ENCODE measurements around the gene LRRC14B. TPM values are rescaled to one million over a fixed set of nuclear protein-coding genes. Genes with fewer than 3 reads are reported as not detected.
"Not testable (repeated sequence)": the region's sequence is repeated elsewhere in the genome, so short reads cannot be mapped to it uniquely, and the experiment has no call there.

The LRRC14B gene
- total RNA-seq, 1 experiment from 2014 or later = not detected

DNA sequence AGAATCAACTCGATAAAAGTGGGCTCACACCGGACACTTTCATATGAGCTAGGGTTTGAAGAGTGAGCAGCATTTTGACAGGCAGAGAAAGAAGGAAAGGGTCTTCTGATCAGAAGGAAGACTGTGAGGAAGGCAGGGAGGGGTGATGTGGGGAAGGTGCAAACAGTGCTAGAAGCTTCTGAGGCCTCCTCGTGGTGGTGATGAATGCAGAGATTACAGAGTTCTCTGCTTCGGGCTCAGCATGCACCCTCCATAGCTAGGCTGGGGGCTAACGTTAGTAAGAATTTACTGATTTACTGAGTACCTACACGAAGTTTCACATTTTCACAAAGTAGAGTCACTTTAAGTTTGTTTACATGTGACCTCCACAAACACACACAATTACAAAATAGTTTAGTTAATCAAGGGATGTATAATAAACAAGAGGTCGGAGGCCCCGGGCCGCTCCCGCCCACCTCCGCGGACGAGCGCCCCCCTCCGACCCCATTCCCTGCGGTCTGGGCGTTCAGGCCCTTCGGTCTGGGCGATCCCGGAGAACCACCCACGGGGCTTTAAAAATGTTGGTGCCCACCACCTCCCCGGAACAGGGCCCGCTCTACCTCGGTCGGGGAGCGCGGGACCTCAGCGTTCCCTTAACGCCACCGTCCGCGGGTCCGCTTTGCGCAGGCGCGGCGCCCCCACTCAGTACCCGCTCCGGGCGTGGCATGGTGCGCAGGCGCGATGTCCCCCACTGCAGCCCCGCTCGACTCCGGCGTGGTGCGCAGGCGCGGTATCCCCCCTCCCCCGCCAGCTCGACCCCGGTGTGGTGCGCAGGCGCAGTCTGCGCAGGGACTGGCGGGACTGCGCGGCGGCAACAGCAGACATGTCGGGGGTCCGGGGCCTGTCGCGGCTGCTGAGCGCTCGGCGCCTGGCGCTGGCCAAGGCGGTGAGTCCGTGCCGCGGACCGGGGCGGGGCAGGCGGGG is 26.5 kb downstream of the LRRC14B start, which contains the start of the genes CCDC127 and SDHA:
CCDC127 (minus strand) TSS at position 660 of the 963 bp plus-strand sequence. CDS start 1,304 bp downstream, outside the sequence.
SDHA (plus strand) TSS at position 827 of the 963 bp plus-strand sequence; CDS start at position 863, 36 bp downstream.
- Histone ChIP-seq H3K4me3 (ENCODE audit: low read depth, low read length, poor library complexity, severe bottlenecking) (peak within 1 kb of the TSS; percentile 99), H3K27ac (ENCODE audit: low read depth, low read length, poor library complexity, severe bottlenecking) (peak within 1 kb of the TSS; percentile 81), H3K4me1 (ENCODE audit: insufficient read depth, low read length, poor library complexity, severe bottlenecking) (peaks cover 12% of the 10 kb centered on the region)
- POLR2A ChIA-PET (ENCODE audit: low non-redundant PET) = interaction anchor here (0.6 kb wide), 1 partner anchor 24 kb away, joined by 3 read pairs; no protein-coding TSS in a partner anchor
- TF ChIP-seq CTCF (conservative IDR thresholded peaks at IDR 0.05; ENCODE audit: low read depth, low read length) = peak; percentile 53
- H3K9me3 ChIP-seq (ENCODE audit: low read depth, low read length, poor library complexity, severe bottlenecking); H3K27me3 ChIP-seq (replicated peaks; ENCODE audit: insufficient read depth, low read depth, low read length, poor library complexity); H3K36me3 ChIP-seq (ENCODE audit: insufficient read depth, low read length, poor library complexity, severe bottlenecking); intact Hi-C loops (cut with micrococcal nuclease; ENCODE audit: unreplicated experiment); CTCF ChIA-PET: not testable (repeated sequence)
- TSS peak; percentile 63 for BruUV-seq (replicated peaks)
- DNase-seq (ENCODE audit: low spot score) = peak; percentile 96

- Histone ChIP-seq H3K9me3 (ENCODE audit: low read depth, low read length, poor library complexity, severe bottlenecking) (no peaks in the 10 kb centered on the region), H3K36me3 (ENCODE audit: insufficient read depth, low read length, poor library complexity, severe bottlenecking) (peaks cover 3% of the 10 kb centered on the region), H3K27ac (ENCODE audit: low read depth, low read length, poor library complexity, severe bottlenecking) (peak overlapping the region; percentile 81), H3K4me1 (ENCODE audit: insufficient read depth, low read length, poor library complexity, severe bottlenecking) (peaks cover 12% of the 10 kb centered on the region), H3K27me3 (replicated peaks; ENCODE audit: insufficient read depth, low read depth, low read length, poor library complexity) (no peaks in the 10 kb centered on the region), H3K4me3 (ENCODE audit: low read depth, low read length, poor library complexity, severe bottlenecking) (peak overlapping the region; percentile 99)
- ChIA-PET CTCF (no interaction called here), POLR2A (ENCODE audit: low non-redundant PET) (interaction anchor here (0.6 kb wide), 1 partner anchor 24 kb away, joined by 3 read pairs; no protein-coding TSS in a partner anchor)
- TF ChIP-seq EZH2 (IDR thresholded peaks at IDR 0.05; ENCODE audit: borderline replicate concordance, low read depth, low read length, poor library complexity, severe bottlenecking) (no peak), CTCF (conservative IDR thresholded peaks at IDR 0.05; ENCODE audit: low read depth, low read length) (no peak)
- DNase-seq (ENCODE audit: low spot score) = no peak
- intact Hi-C loops (cut with micrococcal nuclease; ENCODE audit: unreplicated experiment) = no loop called here
- no TSS peak for BruUV-seq (replicated peaks)
Observed at GRCh38 chr5:218457-219291, 27.4 kb downstream of the LRRC14B start.

DNA sequence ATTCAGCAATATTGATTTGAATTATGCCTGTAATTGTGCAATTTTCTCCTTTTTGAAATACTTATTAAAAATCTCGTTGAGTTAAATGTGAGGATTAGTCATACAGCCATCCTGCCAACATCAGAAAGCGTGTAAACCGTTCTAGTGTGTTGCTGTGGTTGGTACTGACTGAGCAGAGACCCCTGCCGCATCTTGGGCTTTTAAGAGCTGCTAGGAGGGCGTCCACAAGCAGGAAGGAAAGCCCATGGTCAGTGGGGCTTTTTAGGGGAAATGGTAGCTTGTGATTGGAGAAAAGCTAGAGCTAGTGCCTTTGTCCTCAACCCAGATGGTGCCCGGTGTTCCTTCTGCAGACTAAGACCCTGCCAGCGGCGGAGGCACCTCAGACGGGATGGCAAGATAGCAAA is 28.2 kb downstream of the LRRC14B start:
- H3K36me3 ChIP-seq (ENCODE audit: insufficient read depth, low read length, poor library complexity, severe bottlenecking) = peaks cover 7% of the 10 kb centered on the region
- no peaks in the 10 kb centered on the region for H3K9me3 ChIP-seq (ENCODE audit: low read depth, low read length, poor library complexity, severe bottlenecking)
- POLR2A ChIA-PET (ENCODE audit: low non-redundant PET) = no interaction called here
- no TSS peak for BruUV-seq (replicated peaks)
- no peak for DNase-seq (ENCODE audit: low spot score)
- H3K4me1 ChIP-seq (ENCODE audit: insufficient read depth, low read length, poor library complexity, severe bottlenecking) = peaks cover 12% of the 10 kb centered on the region
- CTCF ChIA-PET = no interaction called here
- peak overlapping the region; percentile 81 for H3K27ac ChIP-seq (ENCODE audit: low read depth, low read length, poor library complexity, severe bottlenecking)
- TF ChIP-seq CTCF (conservative IDR thresholded peaks at IDR 0.05; ENCODE audit: low read depth, low read length) (no peak), EZH2 (IDR thresholded peaks at IDR 0.05; ENCODE audit: borderline replicate concordance, low read depth, low read length, poor library complexity, severe bottlenecking) (no peak)
- peak overlapping the region; percentile 99 for H3K4me3 ChIP-seq (ENCODE audit: low read depth, low read length, poor library complexity, severe bottlenecking)
- H3K27me3 ChIP-seq (replicated peaks; ENCODE audit: insufficient read depth, low read depth, low read length, poor library complexity) = no peaks in the 10 kb centered on the region
- intact Hi-C loops (cut with micrococcal nuclease; ENCODE audit: unreplicated experiment) = no loop called here

Measured in A673 (cell line).